ENCODE results near the gene RFESD.

Gene RFESD

GRCh38 chr5:95646569-95647431 lies at the start of gene RFESD:
Gene RFESD, plus strand, starts transcription at chr5:95646777. Its CDS starts 5,495 bp downstream, at chr5:95652272.
- peak; percentile 98 for DNase-seq

GRCh38 chr5:95599252-95599651 lies 47.3 kb upstream of the RFESD start:
- no peak for DNase-seq

- DNase-seq: no peak
Observed at GRCh38 chr5:95600557-95600956, 46.0 kb upstream of the RFESD start.

GRCh38 chr5:95605786-95606185 lies 40.8 kb upstream of the RFESD start:
- DNase-seq: no peak

GRCh38 chr5:95606419-95606818 lies 40.2 kb upstream of the RFESD start:
- DNase-seq: no peak

GRCh38 chr5:95609711-95610110 lies 36.9 kb upstream of the RFESD start:
- no peak for DNase-seq

- DNase-seq: no peak
Observed at GRCh38 chr5:95610546-95610945, 36.0 kb upstream of the RFESD start.

- DNase-seq: no peak
Observed at GRCh38 chr5:95611396-95611795, 35.2 kb upstream of the RFESD start.

- no peak for DNase-seq
Observed at GRCh38 chr5:95613514-95613913, 33.1 kb upstream of the RFESD start.

GRCh38 chr5:95615164-95615467 lies 31.5 kb upstream of the RFESD start:
- DNase-seq: no peak

- no peak for DNase-seq
Observed at GRCh38 chr5:95617057-95617456, 29.5 kb upstream of the RFESD start.

- no peak for DNase-seq
Observed at GRCh38 chr5:95619096-95619495, 27.5 kb upstream of the RFESD start.

- no peak for DNase-seq
Observed at GRCh38 chr5:95619514-95620029, 27.0 kb upstream of the RFESD start.

GRCh38 chr5:95620030-95620869 lies 26.3 kb upstream of the RFESD start, which contains the start of gene GPR150:
Gene GPR150, plus strand, starts transcription at chr5:95620087. Its CDS starts 189 bp downstream, at chr5:95620276.
- DNase-seq: peak; percentile 53

- peak; percentile 46 for DNase-seq
Observed at GRCh38 chr5:95620870-95621838, 25.4 kb upstream of the RFESD start.

- DNase-seq: no peak
Observed at GRCh38 chr5:95621839-95622629, 24.5 kb upstream of the RFESD start.

- no peak for DNase-seq
Observed at GRCh38 chr5:95623706-95624105, 22.9 kb upstream of the RFESD start.

- DNase-seq: no peak
Observed at GRCh38 chr5:95624368-95624767, 22.2 kb upstream of the RFESD start.

- DNase-seq: no peak
Observed at GRCh38 chr5:95626701-95627100, 19.9 kb upstream of the RFESD start.

GRCh38 chr5:95627971-95628810 lies 18.4 kb upstream of the RFESD start:
- DNase-seq: no peak

- DNase-seq: no peak
Observed at GRCh38 chr5:95628933-95629332, 17.6 kb upstream of the RFESD start.

Data from NCI-H2029 (cell line).